GM23338 (cell line): ENCODE data around the gene ZNF74. TPM values are rescaled to one million over a fixed set of nuclear protein-coding genes. Genes with fewer than 3 reads are reported as not detected.

Source experiments
- CREB1 ChIP-seq: fragments of 250-450 bp; sonication (Bioruptor Pico); IDR thresholded peaks from 2 replicates; pipeline ENCODE4 v1.5.0; 2020; ENCODE audit warnings: low read depth, mild to moderate bottlenecking, moderate library complexity
- EZH2 ChIP-seq: fragments of 200-600 bp; sonication (generic); IDR thresholded peaks from one replicate; pipeline ENCODE4 v1.8.0; 2017; ENCODE audit warnings: antibody characterized with exemption, mild to moderate bottlenecking, low read depth; ENCODE audit not compliant: unreplicated experiment
- EZH2phosphoT487 ChIP-seq: fragments of 200-600 bp; sonication (generic); IDR thresholded peaks from one replicate; pipeline ENCODE4 v1.8.1; 2018; ENCODE audit warnings: antibody characterized with exemption; ENCODE audit not compliant: unreplicated experiment
- JUNB ChIP-seq: IDR thresholded peaks from one replicate; pipeline ENCODE4 v1.6.1; 2016; ENCODE audit warnings: antibody characterized with exemption; ENCODE audit not compliant: unreplicated experiment
- NANOG ChIP-seq: IDR thresholded peaks from 2 replicates; pipeline ENCODE4 v1.6.1; 2016; ENCODE audit warnings: antibody characterized with exemption, borderline replicate concordance
- POLR2AphosphoS5 ChIP-seq: IDR thresholded peaks from 2 replicates; pipeline ENCODE4 v1.6.1; 2016; ENCODE audit warnings: antibody characterized with exemption, low read depth
- ZNF114 ChIP-seq: fragments of 250-450 bp; sonication (Bioruptor Pico); IDR thresholded peaks from 2 replicates; pipeline ENCODE4 v1.5.0; 2020; ENCODE audit warnings: mild to moderate bottlenecking, moderate library complexity
- polyA plus RNA-seq: library from polyadenylated mRNA; unstranded; fragments of >200 nt; fragmentation: Nextera tagmentation; extraction: Ambion mirVana; gene quantifications from 2 replicates; pipeline ENCODE4 v1.2.1, GENCODE V29; 2016
- total RNA-seq: library from RNA; depleted of rRNA; stranded (reverse); fragments of >200 nt; shearing (Covaris generic); gene quantifications from 2 replicates; pipeline ENCODE4 v1.2.3, GENCODE V29; 2014
- TF ChIP-seq, protein P1 (sequence below): fragments of 250-450 bp; sonication (Bioruptor Pico); IDR thresholded peaks from 2 replicates; pipeline ENCODE4 v1.5.0; 2020; ENCODE audit warnings: mild to moderate bottlenecking, moderate library complexity
- TF ChIP-seq, protein P2 (sequence below): IDR thresholded peaks from 2 replicates; pipeline ENCODE4 v1.6.1; 2016; ENCODE audit warnings: antibody characterized with exemption
- TF ChIP-seq, protein P3 (sequence below): IDR thresholded peaks from one replicate; pipeline ENCODE4 v1.6.1; 2018; ENCODE audit warnings: antibody characterized with exemption; ENCODE audit not compliant: unreplicated experiment

The ZNF74 gene
- total and polyA plus RNA-seq, 2 experiments from 2014 or later = 16.1 to 94.0 TPM

GRCh38 chr22:20380486-20380885 is 13.5 kb upstream of the ZNF74 start (continued):
- TF ChIP-seq, protein P1, sequence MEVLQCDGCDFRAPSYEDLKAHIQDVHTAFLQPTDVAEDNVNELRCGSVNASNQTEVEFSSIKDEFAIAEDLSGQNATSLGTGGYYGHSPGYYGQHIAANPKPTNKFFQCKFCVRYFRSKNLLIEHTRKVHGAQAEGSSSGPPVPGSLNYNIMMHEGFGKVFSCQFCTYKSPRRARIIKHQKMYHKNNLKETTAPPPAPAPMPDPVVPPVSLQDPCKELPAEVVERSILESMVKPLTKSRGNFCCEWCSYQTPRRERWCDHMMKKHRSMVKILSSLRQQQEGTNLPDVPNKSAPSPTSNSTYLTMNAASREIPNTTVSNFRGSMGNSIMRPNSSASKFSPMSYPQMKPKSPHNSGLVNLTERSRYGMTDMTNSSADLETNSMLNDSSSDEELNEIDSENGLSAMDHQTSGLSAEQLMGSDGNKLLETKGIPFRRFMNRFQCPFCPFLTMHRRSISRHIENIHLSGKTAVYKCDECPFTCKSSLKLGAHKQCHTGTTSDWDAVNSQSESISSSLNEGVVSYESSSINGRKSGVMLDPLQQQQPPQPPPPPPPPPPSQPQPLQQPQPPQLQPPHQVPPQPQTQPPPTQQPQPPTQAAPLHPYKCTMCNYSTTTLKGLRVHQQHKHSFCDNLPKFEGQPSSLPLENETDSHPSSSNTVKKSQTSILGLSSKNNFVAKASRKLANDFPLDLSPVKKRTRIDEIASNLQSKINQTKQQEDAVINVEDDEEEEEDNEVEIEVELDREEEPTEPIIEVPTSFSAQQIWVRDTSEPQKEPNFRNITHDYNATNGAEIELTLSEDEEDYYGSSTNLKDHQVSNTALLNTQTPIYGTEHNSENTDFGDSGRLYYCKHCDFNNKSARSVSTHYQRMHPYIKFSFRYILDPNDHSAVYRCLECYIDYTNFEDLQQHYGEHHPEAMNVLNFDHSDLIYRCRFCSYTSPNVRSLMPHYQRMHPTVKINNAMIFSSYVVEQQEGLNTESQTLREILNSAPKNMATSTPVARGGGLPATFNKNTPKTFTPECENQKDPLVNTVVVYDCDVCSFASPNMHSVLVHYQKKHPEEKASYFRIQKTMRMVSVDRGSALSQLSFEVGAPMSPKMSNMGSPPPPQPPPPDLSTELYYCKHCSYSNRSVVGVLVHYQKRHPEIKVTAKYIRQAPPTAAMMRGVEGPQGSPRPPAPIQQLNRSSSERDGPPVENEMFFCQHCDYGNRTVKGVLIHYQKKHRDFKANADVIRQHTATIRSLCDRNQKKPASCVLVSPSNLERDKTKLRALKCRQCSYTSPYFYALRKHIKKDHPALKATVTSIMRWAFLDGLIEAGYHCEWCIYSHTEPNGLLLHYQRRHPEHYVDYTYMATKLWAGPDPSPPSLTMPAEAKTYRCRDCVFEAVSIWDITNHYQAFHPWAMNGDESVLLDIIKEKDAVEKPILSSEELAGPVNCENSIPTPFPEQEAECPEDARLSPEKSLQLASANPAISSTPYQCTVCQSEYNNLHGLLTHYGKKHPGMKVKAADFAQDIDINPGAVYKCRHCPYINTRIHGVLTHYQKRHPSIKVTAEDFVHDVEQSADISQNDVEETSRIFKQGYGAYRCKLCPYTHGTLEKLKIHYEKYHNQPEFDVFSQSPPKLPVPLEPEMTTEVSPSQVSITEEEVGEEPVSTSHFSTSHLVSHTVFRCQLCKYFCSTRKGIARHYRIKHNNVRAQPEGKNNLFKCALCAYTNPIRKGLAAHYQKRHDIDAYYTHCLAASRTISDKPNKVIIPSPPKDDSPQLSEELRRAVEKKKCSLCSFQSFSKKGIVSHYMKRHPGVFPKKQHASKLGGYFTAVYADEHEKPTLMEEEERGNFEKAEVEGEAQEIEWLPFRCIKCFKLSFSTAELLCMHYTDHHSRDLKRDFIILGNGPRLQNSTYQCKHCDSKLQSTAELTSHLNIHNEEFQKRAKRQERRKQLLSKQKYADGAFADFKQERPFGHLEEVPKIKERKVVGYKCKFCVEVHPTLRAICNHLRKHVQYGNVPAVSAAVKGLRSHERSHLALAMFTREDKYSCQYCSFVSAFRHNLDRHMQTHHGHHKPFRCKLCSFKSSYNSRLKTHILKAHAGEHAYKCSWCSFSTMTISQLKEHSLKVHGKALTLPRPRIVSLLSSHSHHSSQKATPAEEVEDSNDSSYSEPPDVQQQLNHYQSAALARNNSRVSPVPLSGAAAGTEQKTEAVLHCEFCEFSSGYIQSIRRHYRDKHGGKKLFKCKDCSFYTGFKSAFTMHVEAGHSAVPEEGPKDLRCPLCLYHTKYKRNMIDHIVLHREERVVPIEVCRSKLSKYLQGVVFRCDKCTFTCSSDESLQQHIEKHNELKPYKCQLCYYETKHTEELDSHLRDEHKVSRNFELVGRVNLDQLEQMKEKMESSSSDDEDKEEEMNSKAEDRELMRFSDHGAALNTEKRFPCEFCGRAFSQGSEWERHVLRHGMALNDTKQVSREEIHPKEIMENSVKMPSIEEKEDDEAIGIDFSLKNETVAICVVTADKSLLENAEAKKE (CRISPR knock-in tag) = no peak
- TF ChIP-seq POLR2AphosphoS5 (no peak), EZH2phosphoT487 (no peak), ZNF114 (CRISPR knock-in tag) (no peak), CREB1 (CRISPR knock-in tag) (no peak), EZH2 (no peak), NANOG (no peak), JUNB (no peak)
- TF ChIP-seq, protein P2, sequence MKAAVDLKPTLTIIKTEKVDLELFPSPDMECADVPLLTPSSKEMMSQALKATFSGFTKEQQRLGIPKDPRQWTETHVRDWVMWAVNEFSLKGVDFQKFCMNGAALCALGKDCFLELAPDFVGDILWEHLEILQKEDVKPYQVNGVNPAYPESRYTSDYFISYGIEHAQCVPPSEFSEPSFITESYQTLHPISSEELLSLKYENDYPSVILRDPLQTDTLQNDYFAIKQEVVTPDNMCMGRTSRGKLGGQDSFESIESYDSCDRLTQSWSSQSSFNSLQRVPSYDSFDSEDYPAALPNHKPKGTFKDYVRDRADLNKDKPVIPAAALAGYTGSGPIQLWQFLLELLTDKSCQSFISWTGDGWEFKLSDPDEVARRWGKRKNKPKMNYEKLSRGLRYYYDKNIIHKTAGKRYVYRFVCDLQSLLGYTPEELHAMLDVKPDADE = no peak
- TF ChIP-seq, protein P3, sequence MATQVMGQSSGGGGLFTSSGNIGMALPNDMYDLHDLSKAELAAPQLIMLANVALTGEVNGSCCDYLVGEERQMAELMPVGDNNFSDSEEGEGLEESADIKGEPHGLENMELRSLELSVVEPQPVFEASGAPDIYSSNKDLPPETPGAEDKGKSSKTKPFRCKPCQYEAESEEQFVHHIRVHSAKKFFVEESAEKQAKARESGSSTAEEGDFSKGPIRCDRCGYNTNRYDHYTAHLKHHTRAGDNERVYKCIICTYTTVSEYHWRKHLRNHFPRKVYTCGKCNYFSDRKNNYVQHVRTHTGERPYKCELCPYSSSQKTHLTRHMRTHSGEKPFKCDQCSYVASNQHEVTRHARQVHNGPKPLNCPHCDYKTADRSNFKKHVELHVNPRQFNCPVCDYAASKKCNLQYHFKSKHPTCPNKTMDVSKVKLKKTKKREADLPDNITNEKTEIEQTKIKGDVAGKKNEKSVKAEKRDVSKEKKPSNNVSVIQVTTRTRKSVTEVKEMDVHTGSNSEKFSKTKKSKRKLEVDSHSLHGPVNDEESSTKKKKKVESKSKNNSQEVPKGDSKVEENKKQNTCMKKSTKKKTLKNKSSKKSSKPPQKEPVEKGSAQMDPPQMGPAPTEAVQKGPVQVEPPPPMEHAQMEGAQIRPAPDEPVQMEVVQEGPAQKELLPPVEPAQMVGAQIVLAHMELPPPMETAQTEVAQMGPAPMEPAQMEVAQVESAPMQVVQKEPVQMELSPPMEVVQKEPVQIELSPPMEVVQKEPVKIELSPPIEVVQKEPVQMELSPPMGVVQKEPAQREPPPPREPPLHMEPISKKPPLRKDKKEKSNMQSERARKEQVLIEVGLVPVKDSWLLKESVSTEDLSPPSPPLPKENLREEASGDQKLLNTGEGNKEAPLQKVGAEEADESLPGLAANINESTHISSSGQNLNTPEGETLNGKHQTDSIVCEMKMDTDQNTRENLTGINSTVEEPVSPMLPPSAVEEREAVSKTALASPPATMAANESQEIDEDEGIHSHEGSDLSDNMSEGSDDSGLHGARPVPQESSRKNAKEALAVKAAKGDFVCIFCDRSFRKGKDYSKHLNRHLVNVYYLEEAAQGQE = no peak
